Gastroesophageal sphincter (tissue), 3 donors: ENCODE results near the gene CDK14.

Experiments
- POLR2A ChIP-seq, 2 donors: fragments of 450-650 bp; IDR thresholded peaks; one replicate each; pipeline ENCODE4 v1.6.1; 2017; ENCODE audit warnings: antibody characterized with exemption in 2 of 2, mild to moderate bottlenecking in 2 of 2, moderate library complexity in 1 of 2
- POLR2AphosphoS5 ChIP-seq: sonication (generic); formaldehyde crosslinking; IDR thresholded peaks from one replicate; pipeline ENCODE4 v1.6.1; 2017; ENCODE audit warnings: antibody characterized with exemption
- TF ChIP-seq, protein P1 (sequence below), 4 experiments: fragments of 200-600 bp in 2 of 4; fragments of 450-650 bp in 2 of 4; sonication (generic) in 1 of 4; IDR thresholded peaks; one replicate each; pipeline ENCODE4 v1.5.1; 2017 to 2019; ENCODE audit warnings: antibody characterized with exemption in 4 of 4, mild to moderate bottlenecking in 2 of 4, moderate library complexity in 2 of 4

DNA sequence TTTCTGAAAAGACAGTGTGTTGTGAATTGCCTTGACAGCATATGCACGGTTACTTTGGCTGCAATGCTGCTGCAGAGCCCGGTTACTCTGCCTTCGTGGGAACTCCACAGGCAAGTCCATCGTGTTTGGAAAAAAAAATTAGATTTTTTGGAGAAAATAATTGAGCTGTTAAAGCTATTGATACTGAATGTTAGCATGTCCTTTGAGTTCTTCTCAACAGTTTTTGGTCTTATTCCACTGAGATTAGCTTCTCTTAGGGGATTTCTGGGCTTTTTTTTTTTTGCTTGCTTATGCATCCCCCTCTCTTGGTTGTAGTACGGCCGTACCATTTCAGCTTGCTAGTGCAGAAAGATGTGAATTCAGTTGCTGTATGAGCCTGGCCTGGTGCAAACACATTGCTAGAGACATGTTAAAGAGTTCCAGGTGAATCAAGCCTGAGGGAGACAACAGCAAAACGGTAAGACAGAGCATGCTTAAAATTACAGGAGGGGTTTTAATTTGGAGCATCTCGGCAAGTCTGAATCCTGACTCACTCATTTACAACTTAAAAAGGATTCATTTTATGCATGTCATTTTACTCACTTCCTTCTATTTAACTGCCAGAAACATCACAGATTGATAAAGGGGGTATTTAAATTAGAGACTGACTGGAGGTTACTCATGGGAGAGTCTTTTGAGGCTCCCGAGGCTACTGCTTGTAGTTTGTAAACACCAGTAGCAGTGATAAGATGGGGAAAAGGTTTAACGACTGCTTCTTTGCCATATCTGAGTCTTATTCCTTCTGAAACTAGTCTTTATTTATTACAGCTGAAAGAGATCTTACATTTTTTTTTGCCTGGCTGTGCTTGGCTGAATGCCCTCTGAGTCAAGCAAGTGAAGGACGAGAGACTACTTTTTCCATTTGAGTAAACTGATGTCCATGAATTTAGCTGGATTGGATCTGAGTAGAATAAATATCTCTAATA is 113.7 kb downstream of the CDK14 start:
- TF ChIP-seq, protein P1, sequence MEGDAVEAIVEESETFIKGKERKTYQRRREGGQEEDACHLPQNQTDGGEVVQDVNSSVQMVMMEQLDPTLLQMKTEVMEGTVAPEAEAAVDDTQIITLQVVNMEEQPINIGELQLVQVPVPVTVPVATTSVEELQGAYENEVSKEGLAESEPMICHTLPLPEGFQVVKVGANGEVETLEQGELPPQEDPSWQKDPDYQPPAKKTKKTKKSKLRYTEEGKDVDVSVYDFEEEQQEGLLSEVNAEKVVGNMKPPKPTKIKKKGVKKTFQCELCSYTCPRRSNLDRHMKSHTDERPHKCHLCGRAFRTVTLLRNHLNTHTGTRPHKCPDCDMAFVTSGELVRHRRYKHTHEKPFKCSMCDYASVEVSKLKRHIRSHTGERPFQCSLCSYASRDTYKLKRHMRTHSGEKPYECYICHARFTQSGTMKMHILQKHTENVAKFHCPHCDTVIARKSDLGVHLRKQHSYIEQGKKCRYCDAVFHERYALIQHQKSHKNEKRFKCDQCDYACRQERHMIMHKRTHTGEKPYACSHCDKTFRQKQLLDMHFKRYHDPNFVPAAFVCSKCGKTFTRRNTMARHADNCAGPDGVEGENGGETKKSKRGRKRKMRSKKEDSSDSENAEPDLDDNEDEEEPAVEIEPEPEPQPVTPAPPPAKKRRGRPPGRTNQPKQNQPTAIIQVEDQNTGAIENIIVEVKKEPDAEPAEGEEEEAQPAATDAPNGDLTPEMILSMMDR (IDR thresholded peaks at IDR 0.05) = no peak
- no peak for TF ChIP-seq POLR2A (IDR thresholded peaks at IDR 0.05)
- no peak for TF ChIP-seq POLR2AphosphoS5
